IMR-90 (cell line): ENCODE data around the gene PRELID2. TPM values are rescaled to one million over a fixed set of nuclear protein-coding genes. Genes with fewer than 3 reads are reported as not detected.

Source experiments
- ATAC-seq: fragments of 200-7000 bp; cut with Tn5 transposase; 2 replicates; pipeline ENCODE4 v1.9.1; 2020; ENCODE audit warnings: low read depth, mild to moderate bottlenecking, moderate library complexity
- BruUV-seq: library from RNA; stranded (reverse); fragments of 400-500 nt; replicated peaks from 2 replicates; lab custom pipeline; 2021; lab: Mats Ljungman, UMichigan
- CTCF ChIA-PET: fragments of 300-600 bp; formaldehyde crosslinking; extraction: SDS; loops from one replicate; lab custom pipeline; 2021; ENCODE audit warnings: antibody characterized with exemption; lab: Yijun Ruan, JAX
- POLR2A ChIA-PET: fragments of 300-600 bp; sonication (Branson Sonifier 250); formaldehyde crosslinking; loops from one replicate; lab custom pipeline; 2022; ENCODE audit warnings: antibody characterized with exemption; ENCODE audit not compliant: unreplicated experiment; lab: Charles Lee
- DNase-seq: peaks from one replicate; pipeline ENCODE4 v3.0.0; 2013
- H2AFZ ChIP-seq: replicated peaks from 2 replicates; pipeline ENCODE3; 2013; ENCODE audit warnings: low read length, mild to moderate bottlenecking; ENCODE audit not compliant: poor library complexity
- H2AK5ac ChIP-seq: 2 replicates; pipeline ENCODE4 v1.6.1; 2013; ENCODE audit warnings: low read depth, low read length, inconsistent platforms
- H2AK9ac ChIP-seq: replicated peaks from 2 replicates; pipeline ENCODE3; 2013; ENCODE audit warnings: mild to moderate bottlenecking, low read depth, low read length, moderate library complexity; ENCODE audit not compliant: poor library complexity
- H2BK120ac ChIP-seq: 2 replicates; pipeline ENCODE4 v1.6.1; 2013; ENCODE audit warnings: low read depth, low read length, inconsistent platforms
- H2BK15ac ChIP-seq: 3 replicates; pipeline ENCODE4 v1.6.1; 2013; ENCODE audit warnings: low read depth, low read length, inconsistent platforms
- H2BK20ac ChIP-seq: 2 replicates; pipeline ENCODE4 v1.6.1; 2013; ENCODE audit warnings: low read depth, mild to moderate bottlenecking, inconsistent platforms, low read length, moderate library complexity
- H2BK5ac ChIP-seq: 2 replicates; pipeline ENCODE4 v1.6.1; 2013; ENCODE audit warnings: mild to moderate bottlenecking, low read depth, low read length, inconsistent platforms; ENCODE audit not compliant: poor library complexity, severe bottlenecking
- H3K14ac ChIP-seq: replicated peaks from 2 replicates; pipeline ENCODE4 v1.6.1; 2013; ENCODE audit warnings: low read depth, low read length, inconsistent platforms
- H3K18ac ChIP-seq: 2 replicates; pipeline ENCODE4 v1.6.1; 2013; ENCODE audit warnings: low read depth, low read length, control low read depth
- H3K23ac ChIP-seq: 2 replicates; pipeline ENCODE4 v1.6.1; 2013; ENCODE audit warnings: low read depth, low read length, inconsistent platforms
- H3K27ac ChIP-seq: 2 replicates; pipeline ENCODE4 v1.5.1; 2013; ENCODE audit warnings: mild to moderate bottlenecking, control low read depth, low read length; ENCODE audit not compliant: insufficient read depth
- H3K27me3 ChIP-seq: 2 replicates; pipeline ENCODE4 v1.6.1; 2013; ENCODE audit warnings: low read length; ENCODE audit not compliant: control insufficient read depth, insufficient read depth
- H3K36me3 ChIP-seq: 2 replicates; pipeline ENCODE4 v1.6.1; 2013; ENCODE audit warnings: low read length, mixed read lengths; ENCODE audit not compliant: control insufficient read depth, insufficient read depth
- H3K4ac ChIP-seq: 2 replicates; pipeline ENCODE4 v1.6.1; 2013; ENCODE audit warnings: low read depth, low read length, inconsistent platforms
- H3K4me1 ChIP-seq: 2 replicates; pipeline ENCODE4 v1.6.1; 2013; ENCODE audit warnings: low read length, mixed read lengths; ENCODE audit not compliant: control insufficient read depth, insufficient read depth
- H3K4me2 ChIP-seq: 2 replicates; pipeline ENCODE4 v1.6.1; 2013; ENCODE audit warnings: low read depth, mild to moderate bottlenecking, control low read depth, low read length, moderate library complexity
- H3K4me3 ChIP-seq: 2 replicates; pipeline ENCODE4 v1.5.1; 2013; ENCODE audit warnings: low read depth, mild to moderate bottlenecking, control low read depth, low read length, moderate library complexity; ENCODE audit not compliant: insufficient read depth
- H3K56ac ChIP-seq: 2 replicates; pipeline ENCODE4 v1.6.1; 2013; ENCODE audit warnings: low read length, inconsistent platforms; ENCODE audit not compliant: insufficient read depth; ENCODE audit errors: extremely low read depth
- H3K79me1 ChIP-seq, 2 experiments: 2 replicates each; pipeline ENCODE4 v1.6.1; 2013; ENCODE audit warnings: low read length in 2 of 2, inconsistent platforms in 1 of 2, low read depth in 1 of 2
- H3K9ac ChIP-seq: 2 replicates; pipeline ENCODE4 v1.6.1; 2013; ENCODE audit warnings: low read depth, low read length, control low read depth
- H3K9me1 ChIP-seq: 2 replicates; pipeline ENCODE4 v1.6.1; 2013; ENCODE audit warnings: low read length, inconsistent platforms; ENCODE audit not compliant: insufficient read depth
- H3K9me3 ChIP-seq: 2 replicates; pipeline ENCODE4 v1.6.1; 2013; ENCODE audit warnings: low read length; ENCODE audit not compliant: control insufficient read depth, insufficient read depth
- H4K20me1 ChIP-seq: 2 replicates; pipeline ENCODE4 v1.6.1; 2013; ENCODE audit warnings: low read length, inconsistent platforms; ENCODE audit not compliant: insufficient read depth
- H4K5ac ChIP-seq: 2 replicates; pipeline ENCODE4 v1.6.1; 2013; ENCODE audit warnings: mild to moderate bottlenecking, low read depth, low read length, control low read depth
- H4K8ac ChIP-seq, 2 experiments: 2 replicates each; pipeline ENCODE4 v1.6.1; 2013; ENCODE audit warnings: low read depth in 2 of 2, low read length in 2 of 2, control low read depth in 1 of 2, inconsistent platforms in 1 of 2
- H4K91ac ChIP-seq: 2 replicates; pipeline ENCODE4 v1.6.1; 2013; ENCODE audit warnings: low read depth, low read length, inconsistent platforms; ENCODE audit not compliant: insufficient read depth
- CTCF ChIP-seq: conservative IDR thresholded peaks from 2 replicates; pipeline ENCODE4 v1.5.1; 2012; ENCODE audit warnings: mild to moderate bottlenecking, low read depth, low read length, improper control_type of control experiment
- MAFK ChIP-seq: IDR thresholded peaks from 2 replicates; pipeline ENCODE4 v1.6.1; 2012; ENCODE audit warnings: low read depth, low read length, improper control_type of control experiment
- WGBS, 2 experiments: methylation state at CpG; one replicate each; pipeline versions ENCODE4 v1.1.5 to v1.1.7; 2013; ENCODE audit warnings: missing lambda C conversion rate in 2 of 2; ENCODE audit not compliant: insufficient read length in 1 of 2; ENCODE audit errors: extremely low coverage in 2 of 2; 5-methylcytosine and 5-hydroxymethylcytosine counted together
- dilution Hi-C: fragments of 300-500 bp; cut with HindIII; formaldehyde crosslinking; loops from one replicate; pipeline ENCODE4 v1.14.3; 2018; ENCODE audit warnings: low sequenced_read_pairs; ENCODE audit not compliant: unreplicated experiment
- in situ Hi-C: fragments of 300-500 bp; cut with MboI; formaldehyde crosslinking; loops from 3 replicates; pipeline ENCODE4 v1.14.3; 2019; ENCODE audit warnings: low sequenced_read_pairs, inconsistent platforms, mixed read lengths
- intact Hi-C: fragments of 100-400 bp; cut with micrococcal nuclease; formaldehyde crosslinking; loops from 2 replicates; pipeline ENCODE4 v1.10.0; 2022
- polyA plus RNA-seq, 3 experiments: library from polyadenylated mRNA; depleted of rRNA; stranded (reverse); fragments of >200 nt; gene quantifications; 2 replicates each; pipeline ENCODE4 v1.2.3, GENCODE V29; 2012; ENCODE audit warnings: low replicate concordance in 1 of 3
- total RNA-seq: library from RNA; depleted of rRNA; stranded (reverse); fragments of >200 nt; gene quantifications from 2 replicates; pipeline ENCODE4 v1.2.3, GENCODE V29; 2012

The PRELID2 gene
- total and polyA plus RNA-seq, 2 of the 4 experiments (the other 2 are of a cell fraction), result 4.9 to 8.6 TPM

- H4K91ac ChIP-seq, result no peak overlapping the region
- H4K8ac ChIP-seq, result no peak overlapping the region
- H3K4me1 ChIP-seq, result peaks cover 2% of the 10 kb centered on the region
- H3K27me3 ChIP-seq, result no peaks in the 10 kb centered on the region
- H3K23ac ChIP-seq, result no peak overlapping the region
- no peak overlapping the region for H3K9ac ChIP-seq
- intact Hi-C loops, result no loop called here
- H3K79me1 ChIP-seq, result no peaks in the 10 kb centered on the region
- no peak overlapping the region for H3K14ac ChIP-seq
- no peak overlapping the region for H3K18ac ChIP-seq
- no peak overlapping the region for H2AFZ ChIP-seq
- in situ Hi-C loops, result no loop called here
- dilution Hi-C loops, result no loop called here
- no peak overlapping the region for H3K4me2 ChIP-seq
- no CpG with 5 or more reads among the region's 3 CpGs for WGBS, 2 experiments
- H4K5ac ChIP-seq, result no peak overlapping the region
- no peak overlapping the region for H2BK15ac ChIP-seq
- TF ChIP-seq MAFK (no peak), CTCF (no peak)
- CTCF ChIA-PET, result no interaction called here
- H2BK20ac ChIP-seq, result no peak overlapping the region
- H4K20me1 ChIP-seq, result no peaks in the 10 kb centered on the region
- H3K9me1 ChIP-seq, result no peaks in the 10 kb centered on the region
- no peaks in the 10 kb centered on the region for H3K9me3 ChIP-seq
- H3K4ac ChIP-seq, result no peak overlapping the region
- POLR2A ChIA-PET, result no interaction called here
- no peak overlapping the region for H3K4me3 ChIP-seq
- H3K56ac ChIP-seq, result no peak overlapping the region
- H2BK5ac ChIP-seq, result no peak overlapping the region
- DNase-seq, result no peak
- no peak overlapping the region for H2AK5ac ChIP-seq
- no peak for ATAC-seq
- H2AK9ac ChIP-seq, result no peak overlapping the region
- H2BK120ac ChIP-seq, result no peak overlapping the region
- H3K36me3 ChIP-seq, result no peaks in the 10 kb centered on the region
- no peak overlapping the region for H3K27ac ChIP-seq
- BruUV-seq, result no TSS peak
Observed at GRCh38 chr5:145863003-145863402, 27.9 kb upstream of the PRELID2 start.
